ENCODE measurements around the gene PNISR. TPM values are rescaled to one million over a fixed set of nuclear protein-coding genes. Genes with fewer than 3 reads are reported as not detected.

Gene PNISR
- total RNA-seq, 1 donor from 2014 or later = 47.7 TPM

GRCh38 chr6:99446076-99446475 is 21.0 kb upstream of the PNISR start:
- TF ChIP-seq CTCF (conservative IDR thresholded peaks at IDR 0.05; ENCODE audit: low read depth, low read length) = no peak
- no peak overlapping the region for H3K4me3 ChIP-seq (ENCODE audit: low read depth, low read length)
- DNase-seq (ENCODE audit: low read depth) = no peak

- TF ChIP-seq CTCF (conservative IDR thresholded peaks at IDR 0.05; ENCODE audit: low read depth, low read length) = no peak
- no peak for DNase-seq (ENCODE audit: low read depth)
- no peak overlapping the region for H3K4me3 ChIP-seq (ENCODE audit: low read depth, low read length)
Observed at GRCh38 chr6:99434702-99435530, 9.8 kb upstream of the PNISR start.

GRCh38 chr6:99432877-99433276 is 7.8 kb upstream of the PNISR start:
- no peak for TF ChIP-seq CTCF (conservative IDR thresholded peaks at IDR 0.05; ENCODE audit: low read depth, low read length)
- no peak for DNase-seq (ENCODE audit: low read depth)

DNA sequence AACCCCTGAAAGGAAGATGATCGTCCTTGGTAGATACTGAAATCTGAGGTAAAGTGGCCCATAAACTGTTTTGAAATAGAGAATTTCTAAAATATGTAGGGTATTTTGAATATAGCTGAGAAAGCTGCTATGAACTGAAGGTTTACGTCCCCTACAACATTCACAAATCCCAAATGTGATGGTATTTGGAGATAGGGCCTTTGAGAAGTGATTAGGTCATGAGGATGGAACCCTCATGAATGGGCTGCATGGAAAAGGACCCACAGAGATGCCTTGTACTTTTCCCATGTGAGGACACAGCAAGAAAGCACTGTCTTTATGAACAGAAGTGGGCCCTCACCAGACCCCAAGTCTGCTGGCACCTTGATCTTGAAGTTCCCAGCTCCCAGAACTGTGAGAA is 6.8 kb upstream of the PNISR start:
- no peak for TF ChIP-seq CTCF (conservative IDR thresholded peaks at IDR 0.05; ENCODE audit: low read depth, low read length)
- no peak for DNase-seq (ENCODE audit: low read depth)
- no peak overlapping the region for H3K4me3 ChIP-seq (ENCODE audit: low read depth, low read length)

More at GRCh38 chr6:99432877-99433276, 7.8 kb upstream of the PNISR start:
- no peak overlapping the region for H3K4me3 ChIP-seq (ENCODE audit: low read depth, low read length)

GRCh38 chr6:99427988-99428387 is 2.9 kb upstream of the PNISR start:
- no peak for DNase-seq (ENCODE audit: low read depth)
- TF ChIP-seq CTCF (conservative IDR thresholded peaks at IDR 0.05; ENCODE audit: low read depth, low read length) = no peak
- no peak overlapping the region for H3K4me3 ChIP-seq (ENCODE audit: low read depth, low read length)

DNA sequence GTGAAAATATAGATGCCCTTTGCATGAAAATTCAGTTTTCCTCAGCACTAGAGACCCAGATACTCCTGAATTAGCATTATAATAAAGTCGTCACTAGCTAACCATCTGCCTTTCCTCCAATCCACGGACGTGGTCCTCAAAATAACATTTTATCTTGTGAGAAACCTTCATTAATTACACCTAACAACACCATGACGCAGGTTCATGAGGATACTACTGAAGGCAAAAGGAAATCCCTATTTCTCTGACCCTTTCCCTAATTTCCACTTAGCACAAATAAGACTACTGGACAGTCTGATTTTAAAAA is 1.3 kb upstream of the PNISR start:
- DNase-seq (ENCODE audit: low read depth) = no peak
- H3K4me3 ChIP-seq (ENCODE audit: low read depth, low read length) = peak overlapping the region; percentile 96
- TF ChIP-seq CTCF (conservative IDR thresholded peaks at IDR 0.05; ENCODE audit: low read depth, low read length) = no peak

Measured in epithelial cell of proximal tubule (primary cell).